Measurements from ENCODE around the gene SLC43A2. TPM values are rescaled to one million over a fixed set of nuclear protein-coding genes. Genes with fewer than 3 reads are reported as not detected.

SLC43A2 gene
- polyA plus RNA-seq, 3 donors from 2014 or later = 3.6 to 8.3 (median 4.5) TPM

DNA sequence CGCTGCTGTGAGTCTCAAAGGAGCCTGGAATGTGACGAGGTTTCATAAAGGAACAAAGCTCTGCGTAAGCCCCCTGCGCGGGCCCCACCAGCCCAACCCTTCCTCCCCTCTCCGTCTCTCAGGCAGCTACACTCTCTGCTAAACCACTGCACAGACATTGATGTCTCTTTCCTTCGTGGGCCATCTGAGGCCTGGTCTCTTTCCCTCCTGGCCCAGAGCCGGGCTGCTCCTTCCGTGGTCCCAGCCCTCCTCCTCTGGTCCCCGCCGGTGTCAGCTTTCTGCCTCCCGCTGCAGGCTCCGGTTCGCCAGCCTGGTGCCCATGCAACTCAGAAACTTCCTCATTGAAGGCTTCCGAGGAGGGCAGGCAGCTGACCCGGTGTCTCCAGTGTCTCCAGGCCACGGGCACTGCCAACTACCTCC is 9.5 kb upstream of the SLC43A2 start:
- no peak overlapping the region for H3K27ac Mint-ChIP-seq
- no peak for DNase-seq
- no peaks in the 10 kb centered on the region for H3K36me3 Mint-ChIP-seq
- H3K4me3 Mint-ChIP-seq = no peak overlapping the region
- no peaks in the 10 kb centered on the region for H3K9me3 Mint-ChIP-seq
- peaks cover 0 to 1% of the 10 kb centered on the region in 2 donors for H3K4me1 Mint-ChIP-seq
- peaks cover 0 to 6% (median 6%) of the 10 kb centered on the region in 3 donors for H3K27me3 Mint-ChIP-seq (ENCODE audit: low read depth in 3 of 3)

DNA sequence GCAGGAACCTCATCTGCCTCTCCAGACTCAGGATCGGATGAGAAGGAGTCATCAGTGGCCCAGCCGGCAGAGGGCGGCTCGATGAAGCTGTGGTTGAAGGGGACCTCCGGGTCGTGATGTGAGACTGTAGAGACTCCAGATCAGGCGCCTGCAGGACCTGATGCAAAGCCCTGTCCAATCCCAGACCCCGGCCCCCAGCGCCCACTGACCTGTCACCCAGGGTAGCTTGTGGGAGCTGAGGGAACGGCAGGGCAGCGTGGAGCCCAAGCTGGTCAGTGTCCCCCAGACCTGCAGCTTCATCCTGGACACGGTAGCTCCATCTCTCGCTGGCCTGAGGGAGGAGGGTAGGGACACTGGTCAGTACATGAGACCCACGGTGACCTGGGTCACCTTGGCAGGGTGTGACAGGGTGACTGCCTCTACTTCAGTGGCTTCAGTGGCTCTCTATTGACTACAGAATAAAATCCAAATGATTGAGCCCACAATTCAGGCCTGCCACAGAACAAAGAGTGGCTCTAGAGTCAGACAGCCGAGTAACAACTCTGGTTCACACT is 8.2 kb upstream of the SLC43A2 start:
- Mint-ChIP-seq H3K4me1 (no peaks in the 10 kb centered on the region), H3K4me3 (no peak overlapping the region), H3K27me3 (ENCODE audit: low read depth in 3 of 3) (peaks cover 0 to 6% (median 2%) of the 10 kb centered on the region in 3 donors), H3K27ac (peak overlapping the region in 1 of 6 donors; percentile 1), H3K36me3 (no peaks in the 10 kb centered on the region), H3K9me3 (no peaks in the 10 kb centered on the region)
- no peak for DNase-seq

DNA sequence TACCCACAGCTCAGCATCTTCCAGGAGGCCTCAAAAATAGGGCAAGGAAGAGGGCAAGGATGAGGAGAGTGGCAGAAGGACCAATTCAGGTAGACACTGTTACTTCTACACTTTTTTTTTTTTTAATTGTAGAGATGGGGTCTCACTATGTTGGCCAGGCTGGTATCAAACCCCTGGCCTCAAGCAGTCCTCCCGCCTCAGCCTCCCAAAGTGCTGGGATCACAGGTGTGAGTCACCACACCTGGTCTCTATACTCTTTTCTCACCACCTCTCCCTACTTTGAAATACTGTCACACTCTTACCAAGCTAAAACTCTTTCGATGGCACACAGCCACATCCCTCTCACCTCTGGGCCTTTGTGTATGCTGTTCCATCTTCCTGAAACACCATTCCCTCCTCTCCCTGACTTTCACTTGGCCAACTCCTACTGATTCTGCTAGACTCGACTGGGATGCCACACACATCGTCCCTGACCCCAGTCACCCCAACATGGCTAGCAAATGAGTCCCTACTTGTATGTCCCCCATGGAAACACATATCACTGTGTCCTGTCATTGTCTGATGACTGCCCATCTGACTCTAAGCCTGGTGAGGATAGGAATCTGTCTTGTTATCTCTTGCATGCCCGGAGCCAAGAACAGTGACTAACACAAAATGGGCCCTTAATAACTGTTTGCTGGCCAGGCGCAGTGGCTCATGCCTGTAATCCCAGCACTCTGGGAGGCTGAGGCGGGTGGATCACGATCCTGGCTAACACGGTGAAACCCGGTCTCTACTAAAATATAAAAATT is 7.2 kb upstream of the SLC43A2 start:
- no peak overlapping the region for H3K27ac Mint-ChIP-seq
- no peaks in the 10 kb centered on the region for H3K9me3 Mint-ChIP-seq

GRCh38 chr17:1634841-1635650 is 6.4 kb upstream of the SLC43A2 start:
- Mint-ChIP-seq H3K4me1 (peaks cover 2 to 4% of the 10 kb centered on the region in 2 donors), H3K4me3 (no peak overlapping the region), H3K9me3 (no peaks in the 10 kb centered on the region), H3K36me3 (no peaks in the 10 kb centered on the region), H3K27me3 (ENCODE audit: low read depth in 3 of 3) (peaks cover 4 to 5% (median 4%) of the 10 kb centered on the region in 3 donors), H3K27ac (no peak overlapping the region)
- DNase-seq = no peak

More for the DNA sequence above, 7.2 kb upstream of the SLC43A2 start:
- no peak for DNase-seq
- H3K27me3 Mint-ChIP-seq (ENCODE audit: low read depth in 3 of 3) = peaks cover 0 to 4% (median 0%) of the 10 kb centered on the region in 3 donors
- no peaks in the 10 kb centered on the region for H3K4me1 Mint-ChIP-seq
- H3K36me3 Mint-ChIP-seq = no peaks in the 10 kb centered on the region
- no peak overlapping the region for H3K4me3 Mint-ChIP-seq

GRCh38 chr17:1630662-1631061 is 2.0 kb upstream of the SLC43A2 start:
- peaks cover 9 to 24% (median 14%) of the 10 kb centered on the region in 3 donors for H3K27me3 Mint-ChIP-seq (ENCODE audit: low read depth in 3 of 3)

GRCh38 chr17:1629504-1630310 is 1.1 kb upstream of the SLC43A2 start:
- H3K4me1 Mint-ChIP-seq = peaks cover 15 to 17% of the 10 kb centered on the region in 2 donors
- H3K36me3 Mint-ChIP-seq = peaks cover 0 to 5% (median 0%) of the 10 kb centered on the region in 3 donors
- peak; percentile 71 to 76 (median 73) for DNase-seq
- no peaks in the 10 kb centered on the region for H3K9me3 Mint-ChIP-seq
- H3K27me3 Mint-ChIP-seq (ENCODE audit: low read depth in 3 of 3) = peaks cover 9 to 24% (median 14%) of the 10 kb centered on the region in 3 donors
- peak overlapping the region; percentile 85 to 92 (median 90) for H3K4me3 Mint-ChIP-seq
- H3K27ac Mint-ChIP-seq = peak overlapping the region in 5 of 6 donors; percentile 78 to 92 (median 87)

More at GRCh38 chr17:1630662-1631061, 2.0 kb upstream of the SLC43A2 start:
- H3K27ac Mint-ChIP-seq = peak overlapping the region in 2 of 6 donors; percentile 46 to 92
- H3K9me3 Mint-ChIP-seq = no peaks in the 10 kb centered on the region
- DNase-seq = no peak
- peaks cover 0 to 4% (median 0%) of the 10 kb centered on the region in 3 donors for H3K36me3 Mint-ChIP-seq
- peaks cover 15 to 17% of the 10 kb centered on the region in 2 donors for H3K4me1 Mint-ChIP-seq
- peak overlapping the region; percentile 72 to 92 (median 90) for H3K4me3 Mint-ChIP-seq

DNA sequence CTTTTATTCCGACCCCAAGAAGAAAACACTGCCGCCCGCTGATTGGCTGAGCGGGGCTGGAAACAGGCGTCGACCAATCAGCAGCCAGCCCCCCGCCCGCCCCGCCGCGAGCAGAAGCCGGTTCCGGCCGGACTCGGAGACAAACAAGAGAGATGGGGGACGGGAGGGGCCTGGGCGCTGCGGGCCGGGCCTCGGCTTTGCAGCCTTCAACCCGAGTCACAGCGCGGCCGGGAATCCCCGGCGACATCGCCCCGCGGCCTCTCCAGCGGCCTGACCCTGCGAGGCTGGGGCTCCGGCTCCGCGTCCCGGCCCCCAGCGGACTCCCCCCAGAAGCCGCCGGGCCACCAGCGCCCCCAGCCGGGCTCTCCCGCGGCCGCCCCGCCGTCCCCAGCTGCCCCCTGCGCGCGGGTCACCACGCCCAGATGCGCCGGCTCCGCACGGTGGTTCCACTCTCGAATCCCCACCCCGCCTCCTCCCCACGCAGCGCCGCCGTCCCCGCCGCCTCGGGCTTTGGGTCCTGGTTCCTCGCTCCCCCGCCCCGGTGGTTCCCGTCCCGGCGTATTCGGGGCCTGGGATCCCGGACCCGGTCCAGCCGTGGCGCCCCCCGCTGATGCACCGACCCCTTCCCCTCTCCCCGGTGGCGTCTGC is 346 bp upstream of the SLC43A2 start:
- peak overlapping the region; percentile 90 to 97 (median 92) for H3K4me3 Mint-ChIP-seq
- H3K4me1 Mint-ChIP-seq = peaks cover 15 to 17% of the 10 kb centered on the region in 2 donors
- H3K27ac Mint-ChIP-seq = peak overlapping the region; percentile 85 to 95 (median 92)
- no peaks in the 10 kb centered on the region for H3K9me3 Mint-ChIP-seq
- H3K36me3 Mint-ChIP-seq = peaks cover 0 to 5% (median 0%) of the 10 kb centered on the region in 3 donors
- peak; percentile 89 to 92 (median 90) for DNase-seq
- peaks cover 9 to 24% (median 14%) of the 10 kb centered on the region in 3 donors for H3K27me3 Mint-ChIP-seq (ENCODE audit: low read depth in 3 of 3)

DNA sequence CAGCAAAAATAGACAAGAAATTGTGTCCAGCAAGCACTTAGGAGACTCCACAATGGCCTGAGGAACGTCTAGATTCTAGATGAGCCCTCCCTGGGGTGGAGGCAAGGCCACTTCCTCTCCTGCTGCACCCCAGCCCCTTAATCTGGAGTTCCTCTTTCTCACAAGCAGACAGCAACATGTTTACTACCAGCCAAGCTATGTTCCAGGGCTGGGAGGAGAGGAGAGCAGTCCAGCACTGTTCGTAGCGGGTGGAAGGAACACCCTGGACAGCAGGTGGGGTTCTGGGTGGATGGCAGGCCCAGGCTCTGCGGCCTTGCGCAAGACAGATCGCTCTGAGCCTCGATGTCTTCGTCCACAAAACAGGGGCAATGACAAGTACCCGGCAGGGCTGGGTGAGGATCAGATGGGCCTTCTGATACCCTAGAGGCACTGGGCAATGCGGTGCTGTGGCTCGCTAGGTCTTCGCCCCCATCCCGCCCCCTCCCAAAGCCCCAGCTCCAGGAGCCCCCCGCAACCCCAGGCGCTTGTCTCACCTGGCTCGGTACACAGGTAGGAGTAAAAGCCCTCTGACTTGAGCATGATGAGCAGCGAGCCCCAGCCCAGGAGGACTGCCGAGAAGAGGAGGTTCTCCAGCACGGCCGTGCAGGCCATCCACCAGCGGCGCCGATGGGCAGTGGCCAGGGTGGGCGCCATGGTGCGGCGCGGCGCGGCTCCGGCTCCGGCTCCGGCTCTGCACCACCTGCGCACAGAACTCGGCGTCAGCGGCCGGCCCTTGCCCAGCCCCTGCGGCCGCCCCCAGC is 1.3 kb downstream of the SLC43A2 start:
- peaks cover 9 to 24% (median 14%) of the 10 kb centered on the region in 3 donors for H3K27me3 Mint-ChIP-seq (ENCODE audit: low read depth in 3 of 3)
- peak overlapping the region; percentile 77 to 84 (median 80) for H3K4me3 Mint-ChIP-seq
- H3K36me3 Mint-ChIP-seq = peaks cover 0 to 5% (median 0%) of the 10 kb centered on the region in 3 donors
- no peaks in the 10 kb centered on the region for H3K9me3 Mint-ChIP-seq
- no peak for DNase-seq
- H3K27ac Mint-ChIP-seq = peak overlapping the region in 5 of 6 donors; percentile 25 to 70 (median 46)
- peaks cover 15 to 17% of the 10 kb centered on the region in 2 donors for H3K4me1 Mint-ChIP-seq

GRCh38 chr17:1626333-1626732 is 2.3 kb downstream of the SLC43A2 start:
- Mint-ChIP-seq H3K4me3 (peak overlapping the region; percentile 77 to 84 (median 80)), H3K36me3 (peaks cover 0 to 5% (median 0%) of the 10 kb centered on the region in 3 donors), H3K27ac (peak overlapping the region in 2 of 6 donors; percentile 25 to 71), H3K4me1 (peaks cover 15 to 17% of the 10 kb centered on the region in 2 donors), H3K27me3 (ENCODE audit: low read depth in 3 of 3) (peaks cover 9 to 24% (median 14%) of the 10 kb centered on the region in 3 donors), H3K9me3 (no peaks in the 10 kb centered on the region)
- DNase-seq = no peak

- DNase-seq = no peak
- peaks cover 15 to 17% of the 10 kb centered on the region in 2 donors for H3K4me1 Mint-ChIP-seq
- peak overlapping the region in 4 of 5 donors; percentile 3 to 45 (median 9) for H3K4me3 Mint-ChIP-seq
- no peak overlapping the region for H3K27ac Mint-ChIP-seq
- H3K36me3 Mint-ChIP-seq = peaks cover 0 to 5% (median 0%) of the 10 kb centered on the region in 3 donors
- peaks cover 9 to 24% (median 11%) of the 10 kb centered on the region in 3 donors for H3K27me3 Mint-ChIP-seq (ENCODE audit: low read depth in 3 of 3)
- H3K9me3 Mint-ChIP-seq = no peaks in the 10 kb centered on the region
Measured at GRCh38 chr17:1625581-1625980, 3.1 kb downstream of the SLC43A2 start.

- no peak overlapping the region for H3K4me3 Mint-ChIP-seq
- H3K4me1 Mint-ChIP-seq = peaks cover 11 to 15% of the 10 kb centered on the region in 2 donors
- no peaks in the 10 kb centered on the region for H3K9me3 Mint-ChIP-seq
- DNase-seq = no peak
- peaks cover 8 to 20% (median 10%) of the 10 kb centered on the region in 3 donors for H3K27me3 Mint-ChIP-seq (ENCODE audit: low read depth in 3 of 3)
- H3K36me3 Mint-ChIP-seq = peaks cover 0 to 5% (median 0%) of the 10 kb centered on the region in 3 donors
- H3K27ac Mint-ChIP-seq = no peak overlapping the region
Measured at GRCh38 chr17:1625053-1625452, 3.6 kb downstream of the SLC43A2 start.

GRCh38 chr17:1624650-1625049 is 4.0 kb downstream of the SLC43A2 start:
- Mint-ChIP-seq H3K4me1 (peaks cover 10 to 11% of the 10 kb centered on the region in 2 donors), H3K36me3 (peaks cover 0 to 5% (median 0%) of the 10 kb centered on the region in 3 donors), H3K27me3 (ENCODE audit: low read depth in 3 of 3) (peaks cover 5 to 18% (median 10%) of the 10 kb centered on the region in 3 donors), H3K4me3 (no peak overlapping the region), H3K27ac (no peak overlapping the region), H3K9me3 (no peaks in the 10 kb centered on the region)
- DNase-seq = no peak
